Measurements from ENCODE around the gene ARRB1. TPM values are rescaled to one million over a fixed set of nuclear protein-coding genes. Genes with fewer than 3 reads are reported as not detected.

ARRB1 gene
- total and polyA plus RNA-seq, 9 donors = 14.0 to 22.7 (median 20.6) TPM

DNA sequence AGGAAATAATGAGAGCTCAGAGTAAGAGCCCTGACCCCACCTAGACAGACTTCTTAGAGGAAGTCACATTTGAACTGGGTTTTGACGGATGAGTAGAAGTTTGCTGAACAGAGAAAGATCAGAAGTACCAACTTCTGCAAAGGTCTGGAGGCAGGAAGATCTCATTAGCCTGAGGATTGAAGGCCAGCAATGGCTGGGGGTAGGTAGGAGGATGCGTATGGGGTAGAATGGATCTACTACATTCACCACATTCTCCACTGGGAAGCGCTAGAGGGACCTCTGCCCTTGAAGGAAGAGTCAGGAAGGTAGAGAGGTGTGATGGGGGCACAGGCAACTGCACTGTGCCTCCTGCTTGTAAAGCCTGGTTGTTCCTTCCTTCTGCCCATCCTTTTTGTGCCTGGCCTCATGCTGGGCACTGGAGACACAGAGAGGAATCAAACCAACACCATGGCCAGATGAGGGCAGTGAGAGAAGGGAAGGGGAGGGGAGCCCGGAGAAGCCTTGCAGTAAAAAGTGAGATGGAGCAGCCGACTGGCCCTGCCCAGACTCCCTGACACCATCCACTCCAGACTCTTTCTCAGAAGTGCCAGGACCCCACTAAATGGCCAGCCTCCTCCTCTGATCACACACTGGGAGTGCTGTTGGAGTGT lies 106.0 kb downstream of the ARRB1 start:
- H3K27me3 ChIP-seq (ENCODE audit: control insufficient read depth, insufficient read depth, low read length) = peaks cover 37% of the 10 kb centered on the region
- H3K9me3 ChIP-seq (replicated peaks; ENCODE audit: control insufficient read depth, low read depth, low read length) = no peaks in the 10 kb centered on the region
- H3K4me3 ChIP-seq (ENCODE audit: low read length) = no peak overlapping the region
- 86% methylated on average over 1 of the region's 5 CpGs for WGBS (ENCODE audit: insufficient coverage)
- peaks cover 6% of the 10 kb centered on the region for H3K4me1 ChIP-seq (ENCODE audit: control insufficient read depth, insufficient read depth, low read length)
- DNase-seq = no peak
- H3K27ac ChIP-seq (ENCODE audit: low read length) = no peak overlapping the region
- no peaks in the 10 kb centered on the region for H3K36me3 ChIP-seq (ENCODE audit: control insufficient read depth, insufficient read depth, low read length)

DNA sequence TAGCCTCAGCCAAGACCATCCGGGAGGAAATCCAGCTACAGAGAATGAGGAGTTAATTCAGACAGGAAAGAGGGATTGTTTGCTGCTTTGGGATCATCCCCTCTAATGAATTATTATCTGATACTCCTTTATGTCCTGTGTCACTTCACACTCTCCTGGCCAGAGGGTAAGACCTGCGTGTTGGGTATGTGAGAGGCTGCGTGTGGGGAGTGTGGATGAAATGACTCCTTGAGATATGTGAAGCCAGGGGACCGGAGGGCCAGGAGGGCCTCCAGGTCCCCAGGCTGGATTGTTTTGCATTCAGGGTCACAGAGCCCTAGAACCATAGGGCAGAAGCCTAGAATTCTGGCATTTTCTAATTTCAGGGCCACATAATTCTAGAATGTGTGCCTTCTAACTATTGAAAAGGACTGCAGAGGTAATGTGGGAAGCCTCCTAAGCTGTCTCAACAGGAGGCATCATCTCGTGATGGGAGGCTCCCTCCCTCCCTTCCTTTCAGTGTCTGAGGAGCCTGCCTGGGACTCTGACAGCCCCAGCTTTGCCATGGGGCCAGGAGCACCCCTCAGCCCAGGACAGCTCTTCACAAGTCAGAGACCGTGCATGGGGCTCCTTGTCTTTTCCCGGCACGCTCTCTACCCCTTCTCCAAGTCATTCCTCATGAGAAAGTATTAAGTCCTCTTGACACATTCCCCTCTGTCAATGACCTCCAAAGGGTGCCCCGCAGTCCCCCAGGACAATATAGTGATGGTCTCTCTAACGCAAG lies 107.2 kb downstream of the ARRB1 start:
- no peaks in the 10 kb centered on the region for H3K9me3 ChIP-seq (replicated peaks; ENCODE audit: control insufficient read depth, low read depth, low read length)
- peaks cover 9% of the 10 kb centered on the region for H3K4me1 ChIP-seq (ENCODE audit: control insufficient read depth, insufficient read depth, low read length)
- no peaks in the 10 kb centered on the region for H3K36me3 ChIP-seq (ENCODE audit: control insufficient read depth, insufficient read depth, low read length)
- peaks cover 49% of the 10 kb centered on the region for H3K27me3 ChIP-seq (ENCODE audit: control insufficient read depth, insufficient read depth, low read length)
- no peak overlapping the region for H3K4me3 ChIP-seq (ENCODE audit: low read length)
- no peak overlapping the region for H3K27ac ChIP-seq (ENCODE audit: low read length)
- 63% methylated on average over 7 of the region's 10 CpGs for WGBS (ENCODE audit: insufficient coverage)
- DNase-seq = no peak

DNA sequence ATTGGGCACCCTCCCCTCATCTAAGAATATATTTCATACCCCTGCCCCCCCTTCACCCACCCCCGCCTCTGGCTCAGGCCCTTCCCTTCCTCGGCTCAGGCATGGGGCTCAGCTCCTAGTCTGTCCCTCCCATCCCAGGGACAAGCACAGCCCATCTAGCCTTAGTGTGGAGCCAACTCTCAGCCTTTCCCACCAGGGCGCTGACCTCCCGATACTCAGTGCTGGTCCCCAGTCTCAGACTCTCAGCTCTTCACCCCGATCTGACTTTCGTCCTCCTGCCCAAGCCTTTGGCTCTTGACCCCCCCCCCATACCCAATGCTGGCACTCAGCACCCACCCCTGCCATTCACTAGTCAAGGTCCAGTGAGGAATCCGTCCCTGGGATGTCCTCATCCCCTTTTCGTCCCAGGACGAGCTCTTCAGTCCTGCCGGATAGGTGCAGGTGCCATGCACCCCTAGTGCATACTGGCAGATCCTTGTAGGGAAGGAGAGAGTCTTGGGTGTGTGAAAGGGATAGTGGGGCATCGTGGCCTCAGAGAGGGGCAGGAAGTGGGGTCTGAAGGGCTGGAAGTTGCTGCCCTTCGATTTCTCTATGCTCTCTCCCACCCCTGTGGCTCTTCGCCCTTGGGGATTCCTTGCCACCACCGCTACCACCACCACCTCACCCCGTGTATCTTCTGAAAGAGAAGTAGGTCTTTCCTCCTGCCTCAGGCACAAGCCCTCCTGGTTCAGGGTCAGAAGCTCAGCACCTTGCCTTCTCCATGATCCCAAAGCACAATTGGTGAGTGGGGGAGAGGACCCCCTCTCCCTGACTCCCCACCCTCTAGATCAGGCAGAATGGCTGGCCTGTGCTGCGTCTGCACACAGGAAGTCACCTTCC lies 108.5 kb downstream of the ARRB1 start:
- 85% methylated on average over 10 of the region's 16 CpGs for WGBS (ENCODE audit: insufficient coverage)
- no peaks in the 10 kb centered on the region for H3K36me3 ChIP-seq (ENCODE audit: control insufficient read depth, insufficient read depth, low read length)
- H3K27me3 ChIP-seq (ENCODE audit: control insufficient read depth, insufficient read depth, low read length) = peaks cover 62% of the 10 kb centered on the region
- no peak overlapping the region for H3K27ac ChIP-seq (ENCODE audit: low read length)
- H3K4me3 ChIP-seq (ENCODE audit: low read length) = no peak overlapping the region
- no peaks in the 10 kb centered on the region for H3K9me3 ChIP-seq (replicated peaks; ENCODE audit: control insufficient read depth, low read depth, low read length)
- no peak for DNase-seq
- peaks cover 9% of the 10 kb centered on the region for H3K4me1 ChIP-seq (ENCODE audit: control insufficient read depth, insufficient read depth, low read length)

DNA sequence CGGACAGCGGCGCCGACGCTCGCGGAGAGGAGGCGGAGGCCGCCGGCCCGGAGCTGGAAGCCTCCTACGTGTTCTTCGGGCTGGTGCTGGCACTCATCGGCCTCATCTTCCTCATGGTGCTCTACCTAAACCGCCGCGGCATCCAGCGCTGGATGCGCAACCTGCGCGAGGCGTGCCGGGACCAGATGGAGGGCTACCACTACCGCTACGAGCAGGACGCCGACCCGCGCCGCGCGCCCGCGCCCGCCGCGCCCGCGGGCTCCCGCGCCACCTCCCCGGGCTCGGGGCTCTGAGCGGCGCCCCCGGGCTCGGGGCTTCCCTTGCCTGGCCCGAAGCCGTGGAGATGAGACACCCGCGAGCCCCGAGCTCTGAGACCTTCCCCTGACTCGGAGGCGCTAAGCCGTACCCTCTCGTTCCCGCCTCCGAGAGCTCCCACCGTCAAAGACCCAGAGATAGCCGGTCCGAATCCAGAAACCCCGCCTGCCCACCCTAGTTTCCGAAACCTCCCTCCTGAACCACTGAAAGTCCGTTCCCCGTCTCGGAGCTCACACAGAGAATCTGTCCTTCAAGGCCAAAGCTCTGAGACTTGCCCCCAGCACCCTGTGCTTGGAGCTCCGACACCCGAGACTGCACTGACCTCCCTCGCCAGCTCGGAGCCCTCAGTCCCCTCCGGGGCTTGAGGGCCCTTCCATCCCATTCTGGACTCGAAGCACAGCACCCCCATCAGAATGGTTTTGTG lies 109.4 kb downstream of the ARRB1 start:
- Histone ChIP-seq H3K27me3 (ENCODE audit: control insufficient read depth, insufficient read depth, low read length) (peaks cover 62% of the 10 kb centered on the region), H3K36me3 (ENCODE audit: control insufficient read depth, insufficient read depth, low read length) (no peaks in the 10 kb centered on the region), H3K4me1 (ENCODE audit: control insufficient read depth, insufficient read depth, low read length) (peaks cover 9% of the 10 kb centered on the region), H3K4me3 (ENCODE audit: low read length) (peak overlapping the region; percentile 35), H3K27ac (ENCODE audit: low read length) (no peak overlapping the region), H3K9me3 (replicated peaks; ENCODE audit: control insufficient read depth, low read depth, low read length) (no peaks in the 10 kb centered on the region)
- no peak for DNase-seq
- 3% methylated on average over 72 of the region's 72 CpGs for WGBS (ENCODE audit: insufficient coverage)

DNA sequence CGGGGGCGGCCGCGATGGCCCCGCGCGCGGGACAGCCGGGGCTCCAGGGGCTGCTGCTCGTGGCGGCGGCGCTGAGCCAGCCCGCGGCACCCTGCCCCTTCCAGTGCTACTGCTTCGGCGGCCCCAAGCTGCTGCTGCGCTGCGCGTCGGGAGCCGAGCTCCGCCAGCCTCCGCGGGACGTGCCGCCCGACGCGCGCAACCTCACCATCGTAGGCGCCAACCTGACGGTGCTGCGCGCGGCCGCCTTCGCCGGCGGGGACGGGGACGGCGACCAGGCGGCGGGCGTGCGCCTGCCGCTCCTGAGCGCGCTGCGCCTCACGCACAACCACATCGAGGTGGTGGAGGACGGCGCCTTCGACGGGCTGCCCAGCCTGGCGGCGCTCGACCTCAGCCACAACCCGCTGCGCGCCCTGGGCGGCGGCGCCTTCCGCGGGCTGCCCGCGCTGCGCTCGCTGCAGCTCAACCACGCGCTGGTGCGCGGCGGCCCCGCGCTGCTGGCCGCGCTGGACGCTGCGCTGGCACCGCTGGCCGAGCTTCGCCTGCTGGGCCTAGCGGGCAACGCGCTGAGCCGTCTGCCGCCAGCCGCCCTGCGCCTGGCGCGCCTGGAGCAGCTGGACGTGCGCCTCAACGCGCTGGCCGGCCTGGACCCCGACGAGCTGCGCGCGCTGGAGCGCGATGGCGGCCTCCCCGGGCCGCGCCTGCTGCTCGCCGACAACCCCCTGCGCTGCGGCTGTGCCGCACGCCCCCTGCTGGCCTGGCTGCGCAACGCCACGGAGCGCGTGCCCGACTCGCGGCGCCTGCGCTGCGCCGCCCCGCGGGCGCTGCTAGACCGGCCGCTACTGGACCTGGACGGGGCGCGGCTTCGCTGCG lies 110.2 kb downstream of the ARRB1 start:
- Histone ChIP-seq H3K9me3 (replicated peaks; ENCODE audit: control insufficient read depth, low read depth, low read length) (no peaks in the 10 kb centered on the region), H3K27ac (ENCODE audit: low read length) (no peak overlapping the region), H3K4me3 (ENCODE audit: low read length) (peak overlapping the region; percentile 35), H3K4me1 (ENCODE audit: control insufficient read depth, insufficient read depth, low read length) (peaks cover 9% of the 10 kb centered on the region), H3K36me3 (ENCODE audit: control insufficient read depth, insufficient read depth, low read length) (no peaks in the 10 kb centered on the region), H3K27me3 (ENCODE audit: control insufficient read depth, insufficient read depth, low read length) (peaks cover 62% of the 10 kb centered on the region)
- WGBS (ENCODE audit: insufficient coverage) = under 1% methylated on average over 140 of the region's 140 CpGs
- peak; percentile 93 for DNase-seq

DNA sequence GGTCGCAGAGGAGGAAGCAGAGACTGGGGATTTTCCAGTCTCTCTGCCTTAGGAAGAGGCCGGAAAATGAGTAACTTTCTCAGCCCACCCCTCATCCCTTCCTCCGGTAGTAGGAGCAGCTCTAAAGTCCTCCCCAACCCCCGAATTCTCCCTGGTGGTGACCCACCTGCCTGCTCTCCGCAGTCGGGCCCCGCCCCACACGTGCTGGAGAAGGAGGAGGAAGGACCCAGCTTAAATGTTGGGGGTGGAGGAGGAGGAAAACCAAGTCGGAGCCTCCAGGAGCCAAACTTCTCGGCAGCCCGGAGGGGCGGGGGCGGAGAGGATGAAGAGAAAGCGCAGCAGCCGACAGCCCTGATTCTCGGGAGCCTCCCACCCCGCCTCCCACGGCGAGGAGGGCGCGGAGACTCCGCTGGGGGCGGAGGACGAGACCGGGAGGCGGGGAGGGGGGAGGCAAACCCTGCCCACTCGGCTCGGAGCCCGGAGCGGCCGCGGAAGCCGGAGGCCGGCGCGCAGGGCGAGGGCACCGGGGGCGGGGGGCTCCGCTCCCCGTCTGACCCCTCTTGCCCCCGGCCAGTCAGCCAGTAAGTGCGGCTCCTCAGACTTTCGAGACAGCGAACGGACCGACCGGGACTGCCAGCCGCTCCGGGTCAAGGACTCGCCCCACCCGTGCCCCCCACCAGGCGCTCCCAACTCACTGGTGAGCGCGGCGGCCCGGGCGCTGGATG lies 111.0 kb downstream of the ARRB1 start, which contains the start of gene TPBGL:
Gene TPBGL (plus strand): TSS at position 464 of the 725 bp plus-strand sequence. CDS start 276 bp downstream, outside the sequence.
- Histone ChIP-seq H3K4me3 (ENCODE audit: low read length) (no peak within 1 kb of the TSS), H3K4me1 (ENCODE audit: control insufficient read depth, insufficient read depth, low read length) (peaks cover 9% of the 10 kb centered on the region), H3K27me3 (ENCODE audit: control insufficient read depth, insufficient read depth, low read length) (peaks cover 60% of the 10 kb centered on the region), H3K27ac (ENCODE audit: low read length) (no peak within 1 kb of the TSS), H3K36me3 (ENCODE audit: control insufficient read depth, insufficient read depth, low read length) (no peaks in the 10 kb centered on the region), H3K9me3 (replicated peaks; ENCODE audit: control insufficient read depth, low read depth, low read length) (no peaks in the 10 kb centered on the region)
- 0% methylated on average over 38 of the region's 58 CpGs for WGBS (ENCODE audit: insufficient coverage)
- DNase-seq = no peak

DNA sequence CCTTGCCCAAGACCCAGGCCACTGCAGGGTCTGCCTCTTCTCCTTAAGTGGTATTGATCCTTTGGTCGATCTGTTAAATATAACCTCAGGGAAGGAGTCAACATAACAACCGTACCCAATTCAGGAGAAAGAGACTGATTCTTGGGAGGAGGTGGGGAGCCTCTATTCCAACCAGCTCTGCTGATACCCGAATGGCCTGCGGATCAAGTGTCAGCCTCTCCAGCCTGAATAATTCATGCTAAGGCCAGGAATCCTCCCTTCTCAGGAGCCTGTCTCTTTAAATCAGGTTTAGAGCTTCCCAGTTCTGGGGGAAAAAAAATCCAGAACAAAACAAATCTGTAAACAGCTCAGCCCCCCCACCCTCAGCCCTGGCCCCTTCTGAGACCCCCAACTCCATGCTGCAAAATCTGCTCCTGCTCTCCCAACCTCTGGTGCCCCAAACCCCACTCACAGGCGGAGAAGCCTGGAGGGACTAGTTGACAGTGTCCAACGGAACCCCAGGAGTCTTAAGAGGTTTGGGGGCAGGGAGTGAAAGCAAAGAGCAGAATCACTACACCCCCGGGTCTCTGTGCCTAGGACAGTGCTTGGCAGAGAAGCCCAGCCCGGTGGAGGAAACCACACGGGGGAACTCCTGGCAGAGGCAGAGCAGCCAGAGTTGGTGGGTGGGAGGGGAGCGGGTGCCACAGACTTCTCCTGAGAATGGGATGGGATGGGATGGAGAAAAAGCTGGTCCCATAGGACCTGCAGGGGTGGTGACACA lies 111.8 kb downstream of the ARRB1 start:
- Histone ChIP-seq H3K9me3 (replicated peaks; ENCODE audit: control insufficient read depth, low read depth, low read length) (no peaks in the 10 kb centered on the region), H3K36me3 (ENCODE audit: control insufficient read depth, insufficient read depth, low read length) (no peaks in the 10 kb centered on the region), H3K4me3 (ENCODE audit: low read length) (no peak overlapping the region), H3K27me3 (ENCODE audit: control insufficient read depth, insufficient read depth, low read length) (peaks cover 61% of the 10 kb centered on the region), H3K4me1 (ENCODE audit: control insufficient read depth, insufficient read depth, low read length) (peaks cover 9% of the 10 kb centered on the region), H3K27ac (ENCODE audit: low read length) (no peak overlapping the region)
- WGBS (ENCODE audit: insufficient coverage) = 28% methylated on average over 6 of the region's 10 CpGs
- no peak for DNase-seq

DNA sequence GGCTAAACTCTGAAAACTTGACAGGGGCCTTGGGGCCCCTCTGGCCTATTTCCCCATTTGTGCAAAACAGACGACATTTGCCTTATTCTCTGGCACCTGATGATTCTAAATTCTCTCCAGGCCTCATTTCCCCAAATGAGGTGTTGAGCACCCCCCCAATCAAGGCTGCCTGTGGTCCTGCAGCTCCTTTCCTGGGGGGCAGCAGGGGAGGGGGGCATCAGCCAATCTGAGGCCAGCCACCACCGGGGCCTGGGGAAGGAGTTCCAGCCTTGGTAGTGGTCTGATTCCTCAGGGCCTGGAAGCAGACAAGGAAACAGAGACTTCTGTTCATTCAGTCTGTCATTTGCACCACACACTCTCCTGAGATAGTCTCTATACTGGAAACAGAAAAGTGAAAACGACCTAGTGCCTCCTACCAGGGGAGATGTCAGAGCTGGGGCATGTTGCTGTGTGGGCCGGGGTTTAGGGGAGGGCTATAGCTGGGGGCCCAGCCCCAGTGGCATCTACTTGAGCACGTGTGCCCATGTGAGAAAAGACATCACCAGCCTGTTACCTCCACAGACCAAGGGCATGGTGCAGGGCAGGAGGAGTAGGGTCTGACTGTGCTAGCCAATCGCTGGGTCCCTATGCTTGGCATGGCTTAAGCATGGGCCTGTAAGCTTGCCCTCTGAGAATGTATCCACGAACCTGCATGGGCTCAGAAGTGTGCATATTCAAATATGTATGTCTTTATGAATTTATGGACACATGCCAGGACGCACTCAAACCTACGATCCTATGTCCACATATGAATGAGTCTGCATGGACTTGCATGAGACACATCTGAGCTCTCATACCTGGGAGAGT lies 112.6 kb downstream of the ARRB1 start:
- WGBS (ENCODE audit: insufficient coverage) = 59% methylated on average over 5 of the region's 9 CpGs
- no peaks in the 10 kb centered on the region for H3K36me3 ChIP-seq (ENCODE audit: control insufficient read depth, insufficient read depth, low read length)
- H3K4me1 ChIP-seq (ENCODE audit: control insufficient read depth, insufficient read depth, low read length) = peaks cover 9% of the 10 kb centered on the region
- no peaks in the 10 kb centered on the region for H3K9me3 ChIP-seq (replicated peaks; ENCODE audit: control insufficient read depth, low read depth, low read length)
- H3K4me3 ChIP-seq (ENCODE audit: low read length) = no peak overlapping the region
- peaks cover 53% of the 10 kb centered on the region for H3K27me3 ChIP-seq (ENCODE audit: control insufficient read depth, insufficient read depth, low read length)
- no peak for DNase-seq
- no peak overlapping the region for H3K27ac ChIP-seq (ENCODE audit: low read length)

Data from muscle of leg (tissue), 11 donors.